ENCODE results near the gene LRRN4CL.

DNA sequence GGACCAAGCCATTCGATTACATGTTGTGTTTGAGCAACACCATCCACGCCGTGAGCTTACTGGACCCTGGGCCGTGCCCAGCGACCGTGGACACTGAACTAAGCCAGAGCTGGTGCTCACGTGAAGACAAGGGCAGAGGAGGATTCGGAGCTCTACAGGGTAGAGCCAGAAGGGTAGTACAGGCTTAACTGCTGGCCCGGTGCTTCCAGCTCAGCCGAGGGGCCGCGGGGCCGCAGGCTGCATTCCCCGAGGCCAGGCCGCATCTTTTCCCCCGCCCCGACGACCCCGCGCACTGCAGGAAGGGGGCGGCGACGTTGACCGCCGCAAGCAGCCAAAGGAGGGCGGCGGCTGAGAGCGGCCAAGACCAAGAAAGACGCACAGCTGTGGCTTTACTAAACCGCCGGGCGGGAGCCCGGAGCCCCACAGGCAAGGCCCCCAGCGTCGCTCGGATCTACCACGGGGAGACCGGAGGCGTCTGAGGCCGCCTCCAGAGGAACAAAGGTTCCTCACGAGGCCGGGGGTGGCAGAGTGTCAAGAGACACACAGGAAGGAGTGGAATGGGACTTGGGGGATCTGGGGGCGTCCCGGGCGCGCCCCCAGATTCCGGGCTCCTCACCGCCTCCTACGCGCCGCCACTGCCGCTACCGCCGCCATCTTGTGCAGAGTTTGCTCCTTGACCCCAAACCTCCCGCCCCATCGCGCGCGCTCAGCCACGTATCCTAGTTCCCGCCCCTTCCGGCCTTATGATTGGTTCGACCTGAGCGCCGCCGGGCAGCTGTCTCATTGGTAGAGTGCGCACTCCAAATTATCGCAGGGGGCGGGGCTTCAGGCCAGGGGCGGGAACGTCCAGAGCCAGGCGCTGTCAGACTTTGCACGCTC is 43.1 kb downstream of the LRRN4CL start, which contains the start of gene GANAB:
- no peak for TF ChIP-seq CTCF (IDR thresholded peaks at IDR 0.05)
- TF ChIP-seq ZFX (IDR thresholded peaks at IDR 0.05; ENCODE audit: borderline replicate concordance): no peak
